Pulmonary artery endothelial cell (primary cell): ENCODE measurements around the gene FANCE. TPM values are rescaled to one million over a fixed set of nuclear protein-coding genes. Genes with fewer than 3 reads are reported as not detected.
"Not testable (repeated sequence)": the region's sequence is repeated elsewhere in the genome, so short reads cannot be mapped to it uniquely, and the experiment has no call there.

Experiments used
- DNase-seq: peaks from one replicate; pipeline ENCODE4 v3.0.0-alpha.2; 2011; ENCODE audit warnings: low read depth, low spot score
- total RNA-seq: library from RNA; depleted of rRNA; stranded (reverse); fragments of >200 nt; gene quantifications from 2 replicates; pipeline ENCODE4 v1.2.3, GENCODE V29; 2014

Gene FANCE
- total RNA-seq, 1 donor from 2014 or later = 8.9 TPM

GRCh38 chr6:35496841-35497570, 44.9 kb downstream of the FANCE start, which contains the start of gene TEAD3:
Gene TEAD3 (minus strand): TSS chr6:35497079.
- no peak for DNase-seq

GRCh38 chr6:35497571-35498421, 45.7 kb downstream of the FANCE start:
- no peak for DNase-seq

GRCh38 chr6:35498422-35499067, 46.4 kb downstream of the FANCE start:
- no peak for DNase-seq

GRCh38 chr6:35499372-35499771, 47.2 kb downstream of the FANCE start:
- no peak for DNase-seq

GRCh38 chr6:35500782-35501181, 48.6 kb downstream of the FANCE start:
- no peak for DNase-seq

- DNase-seq = no peak
Observed at GRCh38 chr6:35501784-35502183, 49.6 kb downstream of the FANCE start.

- no peak for DNase-seq
Observed at GRCh38 chr6:35503534-35503933, 51.4 kb downstream of the FANCE start.

GRCh38 chr6:35505999-35506412, 53.9 kb downstream of the FANCE start:
- DNase-seq = no peak

GRCh38 chr6:35506536-35506935, 54.4 kb downstream of the FANCE start:
- no peak for DNase-seq

GRCh38 chr6:35507221-35507620, 55.1 kb downstream of the FANCE start:
- no peak for DNase-seq

GRCh38 chr6:35508027-35508426, 55.9 kb downstream of the FANCE start:
- no peak for DNase-seq

GRCh38 chr6:35508542-35508941, 56.4 kb downstream of the FANCE start:
- no peak for DNase-seq

GRCh38 chr6:35510916-35511561, 58.9 kb downstream of the FANCE start:
- no peak for DNase-seq

- DNase-seq = no peak
Observed at GRCh38 chr6:35511562-35511941, 59.4 kb downstream of the FANCE start.

- DNase-seq = no peak
Observed at GRCh38 chr6:35512006-35512405, 59.9 kb downstream of the FANCE start.

- DNase-seq = no peak
Observed at GRCh38 chr6:35512740-35513139, 60.6 kb downstream of the FANCE start, which contains the start of gene TULP1. Gene TULP1 (minus strand): TSS chr6:35512896. CDS start chr6:35512858, 38 bp downstream.

GRCh38 chr6:35514587-35514986, 62.4 kb downstream of the FANCE start:
- DNase-seq = no peak

GRCh38 chr6:35515939-35516338, 63.8 kb downstream of the FANCE start:
- not testable (repeated sequence) for DNase-seq
